SK-N-SH (cell line): ENCODE data around the gene SPTB. TPM values are rescaled to one million over a fixed set of nuclear protein-coding genes. Genes with fewer than 3 reads are reported as not detected.

Source experiments
- CTCF ChIA-PET: fragments of 300-600, 350-600 bp; formaldehyde crosslinking; extraction: SDS; loops from one replicate; lab custom pipeline; 2021; lab: Yijun Ruan, JAX
- POLR2A ChIA-PET: fragments of 350-600 bp; sonication (Branson Sonifier 250); formaldehyde crosslinking; extraction: SDS; loops from one replicate; lab custom pipeline; 2020; ENCODE audit warnings: antibody characterized with exemption, inconsistent platforms; lab: Yijun Ruan, JAX
- DNase-seq: peaks from one replicate; pipeline ENCODE4 v3.0.0; 2012
- H2AFZ ChIP-seq: fragments of 200-600 bp; sonication (generic); 2 replicates; pipeline ENCODE4 v1.8.1; 2016; ENCODE audit warnings: antibody characterized with exemption, mild to moderate bottlenecking, low read depth
- H3F3A ChIP-seq: fragments of 200-600 bp; sonication (generic); replicated peaks from 2 replicates; pipeline ENCODE3; 2016; ENCODE audit warnings: antibody characterized with exemption, mild to moderate bottlenecking; ENCODE audit not compliant: insufficient read depth
- H3K27ac ChIP-seq, 2 experiments: fragments of 200-500 bp in 1 of 2; fragments of 200-600 bp in 1 of 2; sonication (Bioruptor generic) in 1 of 2; sonication (generic), shearing (Covaris generic) in 1 of 2; 2 replicates each; pipeline versions ENCODE4 v1.5.1 to v1.6.1; 2014 to 2016; ENCODE audit warnings: low read depth in 2 of 2, inconsistent platforms in 1 of 2, low read length in 1 of 2, mild to moderate bottlenecking in 1 of 2, mixed read lengths in 1 of 2
- H3K27me3 ChIP-seq: fragments of 200-600 bp; sonication (generic), shearing (Covaris generic); 2 replicates; pipeline ENCODE4 v1.6.1; 2016; ENCODE audit warnings: mixed run types; ENCODE audit not compliant: insufficient read depth
- H3K36me3 ChIP-seq, 2 experiments: fragments of 200-500 bp in 1 of 2; fragments of 200-600 bp in 1 of 2; sonication (Bioruptor generic) in 1 of 2; sonication (generic) in 1 of 2; replicated peaks in 1 of 2; 2 replicates each; pipeline versions ENCODE3 to v1.5.1; 2014 to 2016; ENCODE audit warnings: low read length in 1 of 2, mild to moderate bottlenecking in 1 of 2; ENCODE audit not compliant: insufficient read depth in 2 of 2, control insufficient read depth in 1 of 2
- H3K4me1 ChIP-seq, 2 experiments: fragments of 200-500 bp in 1 of 2; fragments of 200-600 bp in 1 of 2; sonication (Bioruptor generic) in 1 of 2; sonication (generic), shearing (Covaris generic) in 1 of 2; 2 replicates each; pipeline versions ENCODE4 v1.5.1 to v1.6.1; 2014 to 2016; ENCODE audit warnings: low read depth in 1 of 2, low read length in 1 of 2, mixed run types in 1 of 2; ENCODE audit not compliant: insufficient read depth in 2 of 2, control insufficient read depth in 1 of 2
- H3K4me2 ChIP-seq: fragments of 200-600 bp; sonication (generic), shearing (Covaris generic); 2 replicates; pipeline ENCODE4 v1.6.1; 2017; ENCODE audit warnings: mixed run types
- H3K4me3 ChIP-seq, 2 experiments: fragments of 200-500 bp in 1 of 2; fragments of 200-600 bp in 1 of 2; sonication (Bioruptor generic) in 1 of 2; sonication (generic), shearing (Covaris generic) in 1 of 2; 2 replicates each; pipeline versions ENCODE4 v1.5.1 to v1.8.1; 2014 to 2016; ENCODE audit warnings: low read depth in 2 of 2, inconsistent platforms in 1 of 2, low read length in 1 of 2, mild to moderate bottlenecking in 1 of 2, mixed read lengths in 1 of 2, moderate library complexity in 1 of 2
- H3K79me2 ChIP-seq: fragments of 200-600 bp; sonication (generic); 2 replicates; pipeline ENCODE4 v1.8.1; 2017; ENCODE audit warnings: mild to moderate bottlenecking; ENCODE audit not compliant: insufficient read depth
- H3K9ac ChIP-seq: fragments of 200-600 bp; sonication (generic); 2 replicates; pipeline ENCODE4 v1.6.1; 2017; ENCODE audit warnings: mixed run types
- H3K9me2 ChIP-seq: fragments of 200-600 bp; sonication (generic); 2 replicates; pipeline ENCODE4 v1.6.1; 2017; ENCODE audit warnings: mixed run types
- H3K9me3 ChIP-seq: fragments of 200-600 bp; sonication (generic); 2 replicates; pipeline ENCODE4 v1.6.1; 2017; ENCODE audit warnings: mixed run types, mild to moderate bottlenecking, moderate library complexity
- H4K20me1 ChIP-seq: fragments of 200-600 bp; sonication (generic); 2 replicates; pipeline ENCODE4 v1.6.1; 2017; ENCODE audit warnings: mild to moderate bottlenecking, mixed run types; ENCODE audit not compliant: insufficient read depth
- CHD2 ChIP-seq: fragments of 150-350 bp; IDR thresholded peaks from 2 replicates; pipeline ENCODE4 v1.6.1; 2018; ENCODE audit warnings: low read length; ENCODE audit not compliant: partially characterized antibody
- ELF1 ChIP-seq: IDR thresholded peaks from 2 replicates; pipeline ENCODE4 v1.4.0; 2012
- EP300 ChIP-seq, 2 experiments: IDR thresholded peaks; 2 replicates each; pipeline versions ENCODE4 v1.4.0 to v1.6.1; 2012; ENCODE audit warnings: borderline replicate concordance in 1 of 2, low read depth in 1 of 2, low read length in 1 of 2
- EZH2phosphoT487 ChIP-seq: fragments of 200-600 bp; sonication (generic); IDR thresholded peaks from 2 replicates; pipeline ENCODE4 v1.6.1; 2017; ENCODE audit warnings: low read depth, mixed run types, mild to moderate bottlenecking, antibody characterized with exemption, moderate library complexity, borderline replicate concordance
- FOSL2 ChIP-seq: IDR thresholded peaks from 2 replicates; pipeline ENCODE4 v1.4.0; 2012; ENCODE audit warnings: low read depth, mild to moderate bottlenecking, moderate library complexity, borderline replicate concordance
- GATA2 ChIP-seq: sonication (generic); formaldehyde crosslinking; IDR thresholded peaks from 2 replicates; pipeline ENCODE4 v1.5.0; 2020; ENCODE audit warnings: mild to moderate bottlenecking, missing genetic modification reagents
- JUND ChIP-seq: IDR thresholded peaks from 2 replicates; pipeline ENCODE4 v1.4.0; 2012
- MEF2A ChIP-seq: IDR thresholded peaks from 2 replicates; pipeline ENCODE4 v1.4.0; 2012; ENCODE audit warnings: low read depth, borderline replicate concordance
- MXI1 ChIP-seq: IDR thresholded peaks from 2 replicates; pipeline ENCODE4 v1.6.1; 2012; ENCODE audit warnings: mild to moderate bottlenecking, low read depth, low read length, improper control_type of control experiment
- SIN3A ChIP-seq: IDR thresholded peaks from 2 replicates; pipeline ENCODE4 v1.6.1; 2012; ENCODE audit warnings: low read depth, mild to moderate bottlenecking, low read length, moderate library complexity, borderline replicate concordance
- SMC3 ChIP-seq: IDR thresholded peaks from 2 replicates; pipeline ENCODE4 v1.6.1; 2012; ENCODE audit warnings: low read depth, low read length, improper control_type of control experiment
- TAF1 ChIP-seq: IDR thresholded peaks from 2 replicates; pipeline ENCODE4 v1.6.1; 2012; ENCODE audit warnings: low read depth, mild to moderate bottlenecking, low read length, moderate library complexity, borderline replicate concordance
- WGBS: methylation state at CpG from one replicate; pipeline ENCODE4 v1.1.6; 2017; ENCODE audit warnings: low lambda C conversion rate; 5-methylcytosine and 5-hydroxymethylcytosine counted together
- polyA plus RNA-seq, 3 experiments: library from polyadenylated mRNA; depleted of rRNA; stranded (reverse); fragments of >200 nt; gene quantifications; 2 replicates each; pipeline ENCODE4 v1.2.3, GENCODE V29; 2012
- TF ChIP-seq, protein P1 (sequence below): fragments of 150-350 bp; IDR thresholded peaks from 2 replicates; pipeline ENCODE4 v1.6.1; 2017; ENCODE audit warnings: antibody characterized with exemption, low read length, low read depth, borderline replicate concordance
- TF ChIP-seq, protein P2 (sequence below): IDR thresholded peaks from 2 replicates; pipeline ENCODE4 v1.4.0; 2012; ENCODE audit warnings: low read depth, borderline replicate concordance
- TF ChIP-seq, protein P3 (sequence below): fragments of 200-600 bp; sonication (generic); IDR thresholded peaks from 2 replicates; pipeline ENCODE4 v1.6.1; 2017; ENCODE audit warnings: antibody characterized with exemption, mild to moderate bottlenecking, moderate library complexity
- TF ChIP-seq, protein P4 (sequence below): IDR thresholded peaks from 2 replicates; pipeline ENCODE4 v1.6.1; 2012; ENCODE audit warnings: mild to moderate bottlenecking, low read depth, low read length, moderate library complexity

The SPTB gene
- polyA plus RNA-seq, 1 of the 3 experiments (the other 2 are of a cell fraction): 0.15 TPM

DNA sequence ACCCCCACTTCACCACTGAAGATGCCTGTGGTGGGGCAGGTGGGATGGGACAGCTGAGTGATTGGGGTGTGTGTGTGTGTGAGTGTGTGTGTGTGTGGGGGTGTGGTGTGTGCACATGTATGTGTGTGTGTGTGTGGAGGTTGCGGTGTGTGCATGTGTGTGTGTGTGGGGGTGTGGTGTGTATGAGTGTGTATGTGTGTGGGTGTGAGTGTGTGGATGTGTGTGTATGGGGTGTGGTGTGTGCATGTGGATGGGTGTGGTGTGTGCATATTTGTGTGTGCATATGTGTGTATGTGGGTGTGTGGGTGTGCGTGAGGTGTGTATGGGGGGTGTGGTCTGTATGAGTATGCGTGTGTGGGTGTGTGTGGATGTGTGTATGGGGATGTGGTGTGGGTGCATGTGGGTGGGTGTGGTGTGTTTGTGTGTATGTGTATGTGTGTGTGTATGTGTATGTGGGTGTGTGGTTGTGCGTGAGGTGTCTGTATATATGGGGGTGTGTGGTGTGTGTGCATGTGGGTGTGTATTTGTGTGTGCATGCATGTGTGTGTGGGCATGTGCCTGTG lies 113.9 kb downstream of the SPTB start:
- Histone ChIP-seq H3K4me2 (no peak overlapping the region), H3K36me3 (no peaks in the 10 kb centered on the region), H4K20me1 (no peaks in the 10 kb centered on the region), H3K79me2 (no peaks in the 10 kb centered on the region), H3K27me3 (no peaks in the 10 kb centered on the region), H2AFZ (no peak overlapping the region), H3F3A (no peaks in the 10 kb centered on the region), H3K4me3 (no peak overlapping the region), H3K9me3 (no peaks in the 10 kb centered on the region), H3K27ac (no peak overlapping the region), H3K4me1 (peaks cover 23 to 46% of the 10 kb centered on the region in 2 experiments), H3K9me2 (no peaks in the 10 kb centered on the region), H3K9ac (no peak overlapping the region)
- 98% methylated on average over 4 of the region's 4 CpGs for WGBS
- CTCF ChIA-PET: interaction anchor here (1.0 to 2.8 kb wide), 23 partner anchors 9 to 422 kb away, joined by 3 to 71 read pairs (median 10); partner anchors contain the start of genes CHURC1, HSPA2 and PLEKHG3
- POLR2A ChIA-PET: interaction anchor here (1.1 kb wide), 1 partner anchor 225 kb away, joined by 3 read pairs; the partner anchor contains the start of gene HSPA2
- no peak for DNase-seq
- TF ChIP-seq, protein P1, sequence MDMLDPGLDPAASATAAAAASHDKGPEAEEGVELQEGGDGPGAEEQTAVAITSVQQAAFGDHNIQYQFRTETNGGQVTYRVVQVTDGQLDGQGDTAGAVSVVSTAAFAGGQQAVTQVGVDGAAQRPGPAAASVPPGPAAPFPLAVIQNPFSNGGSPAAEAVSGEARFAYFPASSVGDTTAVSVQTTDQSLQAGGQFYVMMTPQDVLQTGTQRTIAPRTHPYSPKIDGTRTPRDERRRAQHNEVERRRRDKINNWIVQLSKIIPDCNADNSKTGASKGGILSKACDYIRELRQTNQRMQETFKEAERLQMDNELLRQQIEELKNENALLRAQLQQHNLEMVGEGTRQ: no peak
- TF ChIP-seq EP300 (IDR thresholded peaks at IDR 0.05; ENCODE audit: borderline replicate concordance in 1 of 2, low read depth in 1 of 2, low read length in 1 of 2) (no peak), SIN3A (no peak), MEF2A (no peak)
- TF ChIP-seq, protein P2, sequence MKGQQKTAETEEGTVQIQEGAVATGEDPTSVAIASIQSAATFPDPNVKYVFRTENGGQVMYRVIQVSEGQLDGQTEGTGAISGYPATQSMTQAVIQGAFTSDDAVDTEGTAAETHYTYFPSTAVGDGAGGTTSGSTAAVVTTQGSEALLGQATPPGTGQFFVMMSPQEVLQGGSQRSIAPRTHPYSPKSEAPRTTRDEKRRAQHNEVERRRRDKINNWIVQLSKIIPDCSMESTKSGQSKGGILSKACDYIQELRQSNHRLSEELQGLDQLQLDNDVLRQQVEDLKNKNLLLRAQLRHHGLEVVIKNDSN: no peak

DNA sequence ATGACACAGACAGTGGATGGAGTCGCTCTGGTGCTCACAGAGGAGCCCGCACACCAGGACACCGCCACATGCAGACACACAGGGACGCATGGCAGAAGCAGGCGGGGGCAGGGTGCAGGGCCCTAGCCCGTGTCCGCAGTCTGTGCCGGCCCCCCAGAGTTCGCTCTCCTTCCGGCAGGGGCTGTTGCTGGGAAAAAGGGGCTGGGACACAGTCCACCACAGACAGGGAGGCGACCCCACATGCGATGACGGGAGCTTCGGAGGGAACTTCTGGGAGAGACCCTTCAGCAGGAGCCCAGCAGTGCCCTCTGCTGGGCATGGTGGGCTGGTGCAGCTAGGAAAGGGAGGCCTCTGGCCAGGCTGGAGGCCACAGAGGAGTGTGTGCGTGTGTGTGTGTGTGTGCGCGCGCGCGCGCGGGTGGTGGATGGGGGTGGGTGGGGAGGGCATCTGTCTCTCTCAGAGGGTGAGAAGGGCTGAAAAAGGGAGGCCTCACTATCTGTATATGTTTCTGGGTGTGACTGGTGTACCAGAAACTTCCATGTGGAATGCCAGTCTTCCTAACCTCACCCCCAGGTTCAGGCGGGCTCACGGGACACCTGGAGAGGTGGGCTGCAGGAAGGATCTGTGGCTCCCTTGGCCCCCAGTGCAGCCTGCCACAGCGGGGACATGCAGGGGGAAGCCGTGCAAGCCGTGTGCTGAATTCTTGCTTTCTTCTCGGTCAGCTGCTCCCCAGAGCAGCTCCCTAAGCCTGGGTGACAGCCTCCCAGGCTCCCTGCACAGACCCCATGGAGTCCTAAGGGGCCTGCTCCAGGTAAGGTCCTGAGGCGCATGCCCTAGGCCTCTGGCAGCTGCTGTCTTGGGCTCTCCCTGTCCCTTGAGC lies 114.8 kb downstream of the SPTB start:
- peak overlapping the region; percentile 71 for H3K4me2 ChIP-seq
- no peaks in the 10 kb centered on the region for H3F3A ChIP-seq
- 25% methylated on average over 24 of the region's 29 CpGs for WGBS
- H3K4me1 ChIP-seq: peaks cover 26 to 56% of the 10 kb centered on the region in 2 experiments
- no peaks in the 10 kb centered on the region for H3K79me2 ChIP-seq
- ChIA-PET POLR2A (interaction anchor here (0.6 to 1.1 kb wide), 3 partner anchors 60 to 224 kb away, joined by 3 to 7 read pairs (median 6); partner anchors contain the start of genes HSPA2 and PLEKHG3), CTCF (interaction anchor here (0.6 to 2.8 kb wide), 46 partner anchors 10 to 421 kb away, joined by 3 to 71 read pairs (median 5); partner anchors contain the start of genes CHURC1, HSPA2, PLEKHG3 and ZBTB1)
- no peaks in the 10 kb centered on the region for H3K9me3 ChIP-seq
- H3K27ac ChIP-seq: peak overlapping the region in 1 of 2 experiments; percentile 99; a peak in 2 of 4 replicates
- no peaks in the 10 kb centered on the region for H3K9me2 ChIP-seq
- H4K20me1 ChIP-seq: no peaks in the 10 kb centered on the region
- DNase-seq: peak; percentile 90
- no peak overlapping the region; the same call in none of the 2 replicates for H2AFZ ChIP-seq
- H3K9ac ChIP-seq: no peak overlapping the region
- no peaks in the 10 kb centered on the region for H3K36me3 ChIP-seq
- H3K4me3 ChIP-seq: peak overlapping the region; percentile 22 to 56; a peak in 1 of 4 replicates
- H3K27me3 ChIP-seq: no peaks in the 10 kb centered on the region
- no peak for TF ChIP-seq SIN3A
- no peak for TF ChIP-seq EZH2phosphoT487
- TF ChIP-seq EP300 (IDR thresholded peaks at IDR 0.05; ENCODE audit: borderline replicate concordance in 1 of 2, low read depth in 1 of 2, low read length in 1 of 2): no peak
- TF ChIP-seq, protein P3, sequence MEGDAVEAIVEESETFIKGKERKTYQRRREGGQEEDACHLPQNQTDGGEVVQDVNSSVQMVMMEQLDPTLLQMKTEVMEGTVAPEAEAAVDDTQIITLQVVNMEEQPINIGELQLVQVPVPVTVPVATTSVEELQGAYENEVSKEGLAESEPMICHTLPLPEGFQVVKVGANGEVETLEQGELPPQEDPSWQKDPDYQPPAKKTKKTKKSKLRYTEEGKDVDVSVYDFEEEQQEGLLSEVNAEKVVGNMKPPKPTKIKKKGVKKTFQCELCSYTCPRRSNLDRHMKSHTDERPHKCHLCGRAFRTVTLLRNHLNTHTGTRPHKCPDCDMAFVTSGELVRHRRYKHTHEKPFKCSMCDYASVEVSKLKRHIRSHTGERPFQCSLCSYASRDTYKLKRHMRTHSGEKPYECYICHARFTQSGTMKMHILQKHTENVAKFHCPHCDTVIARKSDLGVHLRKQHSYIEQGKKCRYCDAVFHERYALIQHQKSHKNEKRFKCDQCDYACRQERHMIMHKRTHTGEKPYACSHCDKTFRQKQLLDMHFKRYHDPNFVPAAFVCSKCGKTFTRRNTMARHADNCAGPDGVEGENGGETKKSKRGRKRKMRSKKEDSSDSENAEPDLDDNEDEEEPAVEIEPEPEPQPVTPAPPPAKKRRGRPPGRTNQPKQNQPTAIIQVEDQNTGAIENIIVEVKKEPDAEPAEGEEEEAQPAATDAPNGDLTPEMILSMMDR: peak; percentile 81
- TF ChIP-seq MXI1: peak; percentile 52; the same call in 1 of the 2 replicates
- no peak for TF ChIP-seq FOSL2
- TF ChIP-seq SMC3: peak; percentile 84
- TF ChIP-seq GATA2 (CRISPR knock-in tag): no peak
- TF ChIP-seq JUND: no peak
- no peak; the same call in 1 of the 2 replicates for TF ChIP-seq TAF1
- TF ChIP-seq, protein P4, sequence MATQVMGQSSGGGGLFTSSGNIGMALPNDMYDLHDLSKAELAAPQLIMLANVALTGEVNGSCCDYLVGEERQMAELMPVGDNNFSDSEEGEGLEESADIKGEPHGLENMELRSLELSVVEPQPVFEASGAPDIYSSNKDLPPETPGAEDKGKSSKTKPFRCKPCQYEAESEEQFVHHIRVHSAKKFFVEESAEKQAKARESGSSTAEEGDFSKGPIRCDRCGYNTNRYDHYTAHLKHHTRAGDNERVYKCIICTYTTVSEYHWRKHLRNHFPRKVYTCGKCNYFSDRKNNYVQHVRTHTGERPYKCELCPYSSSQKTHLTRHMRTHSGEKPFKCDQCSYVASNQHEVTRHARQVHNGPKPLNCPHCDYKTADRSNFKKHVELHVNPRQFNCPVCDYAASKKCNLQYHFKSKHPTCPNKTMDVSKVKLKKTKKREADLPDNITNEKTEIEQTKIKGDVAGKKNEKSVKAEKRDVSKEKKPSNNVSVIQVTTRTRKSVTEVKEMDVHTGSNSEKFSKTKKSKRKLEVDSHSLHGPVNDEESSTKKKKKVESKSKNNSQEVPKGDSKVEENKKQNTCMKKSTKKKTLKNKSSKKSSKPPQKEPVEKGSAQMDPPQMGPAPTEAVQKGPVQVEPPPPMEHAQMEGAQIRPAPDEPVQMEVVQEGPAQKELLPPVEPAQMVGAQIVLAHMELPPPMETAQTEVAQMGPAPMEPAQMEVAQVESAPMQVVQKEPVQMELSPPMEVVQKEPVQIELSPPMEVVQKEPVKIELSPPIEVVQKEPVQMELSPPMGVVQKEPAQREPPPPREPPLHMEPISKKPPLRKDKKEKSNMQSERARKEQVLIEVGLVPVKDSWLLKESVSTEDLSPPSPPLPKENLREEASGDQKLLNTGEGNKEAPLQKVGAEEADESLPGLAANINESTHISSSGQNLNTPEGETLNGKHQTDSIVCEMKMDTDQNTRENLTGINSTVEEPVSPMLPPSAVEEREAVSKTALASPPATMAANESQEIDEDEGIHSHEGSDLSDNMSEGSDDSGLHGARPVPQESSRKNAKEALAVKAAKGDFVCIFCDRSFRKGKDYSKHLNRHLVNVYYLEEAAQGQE: no peak
- peak; percentile 32 for TF ChIP-seq CHD2
- no peak for TF ChIP-seq ELF1
